ENCODE data around the gene RBMS2.
"Not testable (repeated sequence)": the region's sequence is repeated elsewhere in the genome, so short reads cannot be mapped to it uniquely, and the experiment has no call there.

Gene RBMS2

DNA sequence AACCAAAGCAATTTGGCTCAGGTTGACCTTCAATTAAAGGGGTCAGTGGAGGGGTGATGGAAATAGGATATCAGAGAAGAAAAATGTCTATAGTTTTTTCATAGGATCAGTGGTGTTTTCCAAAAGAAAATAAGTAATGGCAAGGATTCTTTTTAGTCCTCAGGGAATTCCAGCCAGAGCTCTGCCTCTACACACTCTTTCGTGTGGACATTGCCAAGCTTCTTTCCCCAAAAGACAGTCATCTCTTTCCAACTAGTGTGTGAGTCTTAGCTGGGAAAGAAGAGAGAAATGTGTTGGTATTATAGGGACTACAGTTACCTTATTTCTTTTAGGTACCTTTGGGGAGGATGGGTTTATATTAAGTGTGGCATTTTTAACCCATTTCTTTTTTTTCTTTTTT, 46.5 kb downstream of the RBMS2 start:
- TF ChIP-seq, protein P1, sequence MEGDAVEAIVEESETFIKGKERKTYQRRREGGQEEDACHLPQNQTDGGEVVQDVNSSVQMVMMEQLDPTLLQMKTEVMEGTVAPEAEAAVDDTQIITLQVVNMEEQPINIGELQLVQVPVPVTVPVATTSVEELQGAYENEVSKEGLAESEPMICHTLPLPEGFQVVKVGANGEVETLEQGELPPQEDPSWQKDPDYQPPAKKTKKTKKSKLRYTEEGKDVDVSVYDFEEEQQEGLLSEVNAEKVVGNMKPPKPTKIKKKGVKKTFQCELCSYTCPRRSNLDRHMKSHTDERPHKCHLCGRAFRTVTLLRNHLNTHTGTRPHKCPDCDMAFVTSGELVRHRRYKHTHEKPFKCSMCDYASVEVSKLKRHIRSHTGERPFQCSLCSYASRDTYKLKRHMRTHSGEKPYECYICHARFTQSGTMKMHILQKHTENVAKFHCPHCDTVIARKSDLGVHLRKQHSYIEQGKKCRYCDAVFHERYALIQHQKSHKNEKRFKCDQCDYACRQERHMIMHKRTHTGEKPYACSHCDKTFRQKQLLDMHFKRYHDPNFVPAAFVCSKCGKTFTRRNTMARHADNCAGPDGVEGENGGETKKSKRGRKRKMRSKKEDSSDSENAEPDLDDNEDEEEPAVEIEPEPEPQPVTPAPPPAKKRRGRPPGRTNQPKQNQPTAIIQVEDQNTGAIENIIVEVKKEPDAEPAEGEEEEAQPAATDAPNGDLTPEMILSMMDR (IDR thresholded peaks at IDR 0.05; ENCODE audit: control insufficient read depth, extremely low read depth, insufficient read depth): no peak
- H3K4me3 ChIP-seq (ENCODE audit: low read depth, low read length): no peak overlapping the region
- DNase-seq (ENCODE audit: low read depth): no peak

- DNase-seq (ENCODE audit: low read depth): no peak
- TF ChIP-seq, protein P1 (IDR thresholded peaks at IDR 0.05; ENCODE audit: control insufficient read depth, extremely low read depth, insufficient read depth): no peak
- H3K4me3 ChIP-seq (ENCODE audit: low read depth, low read length): no peak overlapping the region
Observed at GRCh38 chr12:56571121-56571520, 49.5 kb downstream of the RBMS2 start.

GRCh38 chr12:56572288-56572687, 50.7 kb downstream of the RBMS2 start:
- TF ChIP-seq, protein P1 (IDR thresholded peaks at IDR 0.05; ENCODE audit: control insufficient read depth, extremely low read depth, insufficient read depth): no peak
- no peak for DNase-seq (ENCODE audit: low read depth)
- H3K4me3 ChIP-seq (ENCODE audit: low read depth, low read length): no peak overlapping the region

GRCh38 chr12:56574210-56574609, 52.6 kb downstream of the RBMS2 start:
- no peak for DNase-seq (ENCODE audit: low read depth)
- TF ChIP-seq, protein P1 (IDR thresholded peaks at IDR 0.05; ENCODE audit: control insufficient read depth, extremely low read depth, insufficient read depth): no peak
- no peak overlapping the region for H3K4me3 ChIP-seq (ENCODE audit: low read depth, low read length)

DNA sequence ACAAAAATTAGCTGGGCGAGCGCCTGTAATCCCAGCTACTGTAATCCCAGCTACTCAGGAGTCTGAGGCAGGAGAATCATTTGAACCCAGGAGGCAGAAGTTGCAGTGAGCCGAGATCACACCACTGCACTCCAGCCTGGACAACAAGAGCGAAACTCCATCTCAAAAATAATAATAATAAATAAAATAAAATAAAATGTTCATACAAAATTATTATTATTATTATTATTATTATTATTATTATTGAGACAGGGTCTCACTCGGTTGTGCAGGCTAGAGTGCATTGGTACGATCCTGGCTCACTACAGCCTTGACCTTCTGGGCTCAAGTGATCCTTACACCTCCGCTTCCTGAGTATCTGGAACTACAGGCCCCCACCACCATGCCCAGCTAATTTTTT, 55.6 kb downstream of the RBMS2 start:
- not testable (repeated sequence) for DNase-seq (ENCODE audit: low read depth)

GRCh38 chr12:56578983-56579546, 57.4 kb downstream of the RBMS2 start:
- DNase-seq (ENCODE audit: low read depth): no peak
- TF ChIP-seq, protein P1 (IDR thresholded peaks at IDR 0.05; ENCODE audit: control insufficient read depth, extremely low read depth, insufficient read depth): no peak
- H3K4me3 ChIP-seq (ENCODE audit: low read depth, low read length): no peak overlapping the region

More for the DNA sequence above, 55.6 kb downstream of the RBMS2 start:
- not testable (repeated sequence) for H3K4me3 ChIP-seq (ENCODE audit: low read depth, low read length)

- no peak overlapping the region for H3K4me3 ChIP-seq (ENCODE audit: low read depth, low read length)
- no peak for DNase-seq (ENCODE audit: low read depth)
- TF ChIP-seq, protein P1 (IDR thresholded peaks at IDR 0.05; ENCODE audit: control insufficient read depth, extremely low read depth, insufficient read depth): no peak
Observed at GRCh38 chr12:56581418-56582145, 60.0 kb downstream of the RBMS2 start.

All from LNCaP clone FGC (cell line).